Inflammatory macrophage treated with lipopolysaccharide for 1 hour (primary cell): Measurements from ENCODE around the gene CFAP298.
"Not testable (repeated sequence)": the region's sequence is repeated elsewhere in the genome, so short reads cannot be mapped to it uniquely, and the experiment has no call there.

Experiments
- DNase-seq, 2 donors: peaks; one replicate each; pipeline ENCODE4 v3.0.0-alpha.2; 2020 to 2022

The CFAP298 gene, protein sequence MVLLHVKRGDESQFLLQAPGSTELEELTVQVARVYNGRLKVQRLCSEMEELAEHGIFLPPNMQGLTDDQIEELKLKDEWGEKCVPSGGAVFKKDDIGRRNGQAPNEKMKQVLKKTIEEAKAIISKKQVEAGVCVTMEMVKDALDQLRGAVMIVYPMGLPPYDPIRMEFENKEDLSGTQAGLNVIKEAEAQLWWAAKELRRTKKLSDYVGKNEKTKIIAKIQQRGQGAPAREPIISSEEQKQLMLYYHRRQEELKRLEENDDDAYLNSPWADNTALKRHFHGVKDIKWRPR

DNA sequence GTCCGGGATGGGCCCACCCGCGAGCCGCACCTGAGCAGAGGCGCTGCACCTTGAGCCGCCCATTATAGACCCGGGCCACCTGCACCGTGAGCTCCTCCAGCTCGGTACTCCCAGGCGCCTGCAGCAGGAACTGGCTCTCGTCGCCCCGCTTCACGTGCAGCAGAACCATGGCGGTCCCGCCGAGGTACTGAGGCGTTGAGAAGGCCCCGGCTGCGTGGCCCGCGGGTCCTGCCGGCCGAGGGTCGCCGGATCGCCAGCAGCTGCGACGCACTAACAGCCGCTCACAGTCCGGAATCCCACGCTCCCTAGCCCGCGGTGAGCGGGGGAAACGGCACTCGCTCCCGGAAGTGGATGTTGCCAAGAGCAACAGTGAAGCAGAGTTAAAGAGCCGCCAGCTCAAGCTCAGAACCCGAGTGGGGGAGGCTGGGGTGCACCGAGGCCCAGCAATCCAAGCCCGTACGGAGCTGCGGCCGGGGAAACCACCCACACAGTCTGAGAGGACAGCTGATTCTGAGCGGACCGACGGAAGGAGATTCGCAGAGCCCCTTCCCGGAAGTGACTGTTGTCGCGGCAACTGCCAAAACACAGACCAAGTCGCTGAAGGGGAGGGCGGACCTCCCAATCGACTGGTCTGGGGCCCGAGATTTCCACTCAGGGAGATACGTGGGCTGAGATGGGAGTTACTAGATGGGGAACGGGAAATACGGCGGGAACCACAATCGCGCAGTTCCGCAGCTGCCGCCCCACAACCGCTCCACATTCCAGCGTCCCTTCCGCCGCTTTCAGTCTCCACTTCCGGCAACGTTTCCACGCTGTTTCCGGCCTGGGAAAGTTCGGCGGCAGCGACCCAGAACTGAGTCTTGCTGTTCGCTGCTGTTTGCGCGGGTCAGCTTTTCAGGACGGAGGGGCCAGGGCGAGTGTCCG, at the start of gene CFAP298:
TSS of gene CFAP298 (minus strand) at position 303 of the 924 bp plus-strand sequence. CDS start at position 169, 134 bp downstream.
- DNase-seq, result peak; percentile 88 to 93

GRCh38 chr21:32661026-32661782, 49.0 kb upstream of the CFAP298 start:
- not testable (repeated sequence) for DNase-seq

DNA sequence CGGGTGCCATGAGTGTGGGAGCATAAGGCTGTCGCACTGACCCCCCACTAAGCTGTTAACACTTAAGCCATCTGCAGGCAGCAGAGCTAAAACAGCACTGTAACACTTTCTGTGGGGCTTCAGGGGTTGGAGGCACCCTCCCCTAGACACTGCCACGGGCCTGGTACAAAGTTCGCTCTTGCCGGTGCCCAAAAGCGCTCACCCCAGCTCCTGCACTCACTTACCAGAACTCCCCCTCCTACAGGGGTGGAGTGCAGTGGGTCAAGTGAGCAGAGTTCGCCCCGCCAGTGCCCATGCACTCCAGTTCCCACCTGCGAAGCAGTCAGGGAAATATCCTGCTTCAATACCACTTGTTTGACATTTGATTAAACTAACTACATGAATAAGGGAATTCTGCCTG, 46.3 kb upstream of the CFAP298 start:
- no peak for DNase-seq

- DNase-seq, result no peak
Observed at GRCh38 chr21:32653326-32653901, 41.2 kb upstream of the CFAP298 start.

- no peak for DNase-seq
Observed at GRCh38 chr21:32648165-32648564, 36.0 kb upstream of the CFAP298 start.

DNA sequence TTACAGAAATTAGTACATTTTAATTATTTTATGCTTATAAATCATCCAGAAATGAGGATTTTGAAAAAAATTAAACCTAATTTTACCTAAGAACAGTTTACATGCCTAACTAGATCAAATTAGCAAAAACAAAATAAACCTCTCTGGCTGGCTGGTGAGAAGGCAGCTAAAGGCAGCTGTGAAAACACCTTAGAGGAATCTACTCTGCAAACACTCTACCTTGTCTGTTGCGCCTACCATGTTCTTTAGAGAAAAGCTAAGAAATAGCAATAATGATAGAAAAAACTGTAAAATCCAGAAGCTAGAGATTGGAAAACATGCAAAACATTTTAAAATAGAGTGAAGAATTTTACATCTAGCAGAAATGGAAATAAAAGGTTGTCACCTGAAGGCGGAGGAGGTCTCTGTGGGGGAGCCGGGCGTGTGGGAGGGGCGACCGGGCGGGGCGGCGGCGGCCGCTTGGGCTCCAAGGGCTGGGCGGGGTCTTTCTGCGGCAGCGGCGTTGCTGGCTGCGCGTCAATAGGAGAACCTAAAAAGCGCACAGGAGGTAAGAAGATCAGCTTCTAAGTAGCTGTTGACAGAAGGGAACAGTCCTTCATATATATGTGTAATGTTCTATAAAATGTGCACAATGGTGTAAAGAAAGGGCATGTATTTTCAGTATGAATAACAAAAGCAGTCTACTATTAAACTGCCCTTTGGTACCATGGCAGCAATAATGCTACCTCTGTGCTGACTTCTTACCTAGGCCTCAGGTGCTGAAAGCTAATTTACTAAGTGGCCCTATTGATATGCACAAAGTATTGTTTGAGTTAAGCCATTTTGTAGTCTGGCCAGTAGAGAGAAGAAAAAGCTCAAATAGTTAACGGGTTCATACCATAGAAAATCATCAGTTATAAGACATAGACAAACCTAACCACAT, 33.3 kb upstream of the CFAP298 start:
- no peak for DNase-seq

DNA sequence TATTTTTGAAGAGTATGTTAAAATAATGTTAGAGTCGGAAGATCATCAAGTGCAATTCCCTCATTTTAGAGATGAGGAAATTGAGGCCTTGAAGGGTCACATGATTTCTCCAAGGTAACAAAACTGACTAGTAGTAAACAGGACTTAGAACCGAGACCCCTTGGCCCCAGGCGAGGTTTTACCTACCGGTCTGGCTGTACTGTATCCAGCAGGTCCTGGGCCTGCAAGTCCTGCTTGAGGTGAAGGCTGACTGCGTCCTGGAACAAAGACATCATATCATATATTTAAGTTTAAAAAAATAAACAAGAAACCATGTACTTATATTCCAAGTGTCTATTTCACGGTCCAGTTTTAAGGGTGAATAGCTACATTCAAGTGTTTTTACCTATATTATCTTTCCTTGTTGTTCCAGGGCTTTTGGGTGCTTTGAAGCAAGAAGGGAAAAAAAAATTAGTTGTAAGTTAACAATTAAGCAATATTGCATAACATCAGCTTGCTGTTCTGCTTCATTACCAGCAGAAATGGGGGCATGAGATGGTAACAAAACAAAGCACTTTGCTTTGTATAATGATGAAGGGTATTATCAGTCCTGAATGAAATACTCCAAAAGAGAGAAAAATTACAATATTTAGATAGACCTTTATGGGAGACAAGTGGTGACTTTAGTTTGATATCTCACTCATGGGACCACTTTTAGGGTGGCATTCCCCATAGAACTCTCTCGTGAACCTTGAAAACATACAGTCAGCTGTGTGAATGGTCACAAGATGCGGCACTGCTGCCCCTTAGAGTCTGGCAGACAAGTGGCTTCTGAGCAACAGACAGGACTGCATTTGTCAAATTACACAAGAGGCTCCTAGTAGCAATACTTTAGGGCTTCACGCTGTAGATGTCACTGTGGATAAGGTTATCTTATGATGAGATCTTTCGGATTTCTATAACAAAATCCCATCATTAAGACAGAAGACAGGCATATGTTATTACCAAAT, 29.8 kb upstream of the CFAP298 start:
- no peak for DNase-seq

DNA sequence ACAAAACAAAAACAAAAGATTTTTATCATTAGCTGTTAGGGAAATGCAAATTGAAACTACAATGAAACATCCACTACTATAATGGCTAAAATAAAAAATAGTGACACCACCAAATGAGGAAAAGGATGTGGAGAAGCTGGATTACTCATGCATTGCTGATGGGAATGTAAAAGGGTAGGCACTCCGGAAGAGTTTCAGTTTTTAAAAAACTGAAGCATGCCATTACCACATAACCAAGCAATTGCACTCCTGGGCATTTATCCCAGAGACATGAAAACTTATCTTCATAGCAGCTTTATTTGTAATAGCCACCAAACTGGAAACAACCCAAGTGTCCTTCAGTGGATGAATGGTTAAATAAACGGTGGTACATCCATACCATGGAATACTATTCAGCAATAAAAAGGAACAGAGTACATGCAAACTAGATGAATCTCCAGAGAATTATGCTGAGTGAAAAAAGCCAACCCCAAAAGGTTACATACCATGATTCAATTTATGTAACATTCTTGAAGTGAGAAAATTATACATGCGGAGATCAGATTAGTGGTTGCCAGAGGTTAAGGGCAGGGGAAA, 14.5 kb upstream of the CFAP298 start:
- no peak for DNase-seq

DNA sequence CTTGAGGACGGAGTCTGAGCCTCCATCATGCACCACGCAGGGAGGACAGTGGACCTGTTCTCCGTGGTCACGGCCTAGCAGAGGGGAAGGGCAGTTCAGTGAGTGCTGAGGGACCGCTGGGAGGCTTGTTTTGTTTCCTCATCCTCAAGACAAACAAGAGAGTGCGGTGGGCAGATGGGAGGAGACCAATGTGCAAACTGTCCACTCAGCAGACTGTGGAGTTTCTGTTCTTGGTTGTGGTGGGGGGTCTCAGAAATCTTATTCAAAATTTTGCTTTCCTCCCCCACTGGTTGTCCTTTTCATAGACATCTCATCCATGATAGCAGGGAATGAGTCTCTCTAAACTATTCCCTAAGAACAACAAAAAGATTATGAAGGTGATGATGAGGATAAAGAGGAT, 6.0 kb upstream of the CFAP298 start:
- DNase-seq, result not testable (repeated sequence)

DNA sequence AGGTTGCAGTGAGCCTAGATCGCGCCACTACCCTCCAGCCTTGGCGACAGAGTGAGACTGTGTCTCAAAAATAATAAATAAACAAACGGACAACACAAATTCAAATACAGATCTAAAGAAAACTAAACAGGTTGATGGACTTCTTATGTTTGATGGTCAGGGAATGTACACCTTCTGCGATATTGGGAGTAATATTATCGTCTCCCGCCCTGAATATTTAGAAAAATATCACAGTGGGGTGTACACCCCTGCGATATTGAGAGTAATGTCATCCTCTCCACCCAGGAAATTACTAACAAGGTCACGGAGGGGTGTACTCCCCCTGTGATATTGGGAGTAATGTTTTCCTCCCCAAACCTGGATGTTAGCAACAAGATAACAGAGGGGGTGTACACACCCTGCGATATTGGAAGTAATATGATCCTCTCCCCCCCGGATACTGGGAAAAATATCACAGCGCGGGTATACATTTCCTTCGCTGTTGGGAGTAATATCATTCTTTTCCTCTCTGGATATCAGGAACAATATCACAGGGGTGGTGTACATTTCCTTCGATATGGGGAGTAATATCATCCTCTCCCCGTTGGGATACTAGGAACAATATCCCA, 1.4 kb upstream of the CFAP298 start:
- no peak for DNase-seq

DNA sequence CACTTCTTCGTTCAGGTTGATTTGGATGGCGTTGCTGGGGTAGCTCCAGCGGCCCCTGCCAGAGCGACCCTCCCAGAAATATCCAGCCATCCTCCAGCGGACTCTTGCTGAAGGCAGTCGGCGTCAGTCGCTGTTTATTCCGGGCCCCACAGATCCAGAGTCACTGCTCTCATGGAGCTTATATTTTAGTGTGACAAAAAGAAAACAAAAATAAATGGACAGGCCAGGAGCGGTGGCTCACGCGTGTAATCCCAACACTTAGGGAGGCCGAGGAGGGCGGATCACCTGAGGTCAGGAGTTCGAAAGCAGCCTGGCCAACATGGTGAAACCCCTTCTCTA, 791 bp upstream of the CFAP298 start:
- no peak for DNase-seq

GRCh38 chr21:32611471-32611997, 643 bp downstream of the CFAP298 start:
- DNase-seq, result peak in 1 of 2 donors; percentile 18

- DNase-seq, result not testable (repeated sequence)
Observed at GRCh38 chr21:32610940-32611339, 1.2 kb downstream of the CFAP298 start.

GRCh38 chr21:32608851-32609250, 3.3 kb downstream of the CFAP298 start:
- DNase-seq, result no peak

DNA sequence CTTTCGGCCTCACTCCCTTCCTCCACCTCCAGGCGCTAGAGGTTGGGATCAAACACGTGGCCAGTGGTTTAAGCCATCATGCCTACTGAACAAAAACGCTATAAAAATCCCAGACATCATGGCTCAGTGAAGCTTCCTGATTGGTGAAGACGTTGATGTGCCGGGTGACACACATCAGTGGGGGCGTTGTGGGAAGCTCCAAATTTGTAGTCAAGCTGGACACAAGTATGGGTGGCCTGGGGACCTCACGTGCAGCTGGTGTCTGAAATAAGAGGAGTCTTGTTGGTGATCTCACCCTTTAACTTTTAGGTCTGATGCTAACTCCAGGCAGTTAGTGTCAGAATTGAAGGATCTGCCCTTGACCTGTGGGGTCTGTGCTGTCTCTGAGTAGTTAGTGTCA, 6.7 kb downstream of the CFAP298 start:
- no peak for DNase-seq

- DNase-seq, result no peak
Observed at GRCh38 chr21:32604464-32604863, 7.7 kb downstream of the CFAP298 start.

GRCh38 chr21:32603131-32603530, 9.0 kb downstream of the CFAP298 start:
- no peak for DNase-seq

- no peak for DNase-seq
Observed at GRCh38 chr21:32602099-32602498, 10.1 kb downstream of the CFAP298 start.

DNA sequence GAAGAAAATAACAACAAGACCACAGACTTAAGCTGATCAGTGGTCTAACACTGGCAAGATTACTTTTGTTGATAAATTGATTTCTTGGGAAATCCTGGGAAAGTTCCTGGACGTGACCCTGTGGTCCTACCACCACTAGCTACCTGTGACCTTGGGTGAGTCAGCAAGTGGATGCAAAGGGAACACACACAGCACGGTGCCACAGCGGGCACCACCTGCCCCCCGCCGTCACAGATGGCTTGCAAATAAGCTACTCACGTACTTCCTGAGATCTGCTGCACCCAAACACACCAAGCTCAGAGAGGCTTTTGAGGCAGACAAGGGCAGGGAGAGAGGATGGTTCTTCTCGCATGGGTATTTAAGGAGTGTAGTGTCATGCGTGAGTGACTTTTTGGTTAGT, 12.7 kb downstream of the CFAP298 start:
- DNase-seq, result no peak
